Choroid plexus epithelial cell (primary cell): ENCODE measurements around the gene CHTF8.
A peak's percentile ranks its signal among the peaks of the same experiment; 100 is the strongest.

Experiments
- DNase-seq: peaks from one replicate; pipeline ENCODE4 v3.0.0-alpha.2; 2010; ENCODE audit warnings: low read depth
- H3K4me3 ChIP-seq: 2 replicates; pipeline ENCODE4 v1.5.1; 2011; ENCODE audit warnings: low read depth, mild to moderate bottlenecking, control low read depth, low read length, moderate library complexity
- TF ChIP-seq, protein P1 (sequence below): conservative IDR thresholded peaks from 2 replicates; pipeline ENCODE4 v1.5.1; 2011; ENCODE audit warnings: low read depth, mild to moderate bottlenecking, control low read depth, inconsistent platforms, low read length, moderate library complexity

The CHTF8 gene

DNA sequence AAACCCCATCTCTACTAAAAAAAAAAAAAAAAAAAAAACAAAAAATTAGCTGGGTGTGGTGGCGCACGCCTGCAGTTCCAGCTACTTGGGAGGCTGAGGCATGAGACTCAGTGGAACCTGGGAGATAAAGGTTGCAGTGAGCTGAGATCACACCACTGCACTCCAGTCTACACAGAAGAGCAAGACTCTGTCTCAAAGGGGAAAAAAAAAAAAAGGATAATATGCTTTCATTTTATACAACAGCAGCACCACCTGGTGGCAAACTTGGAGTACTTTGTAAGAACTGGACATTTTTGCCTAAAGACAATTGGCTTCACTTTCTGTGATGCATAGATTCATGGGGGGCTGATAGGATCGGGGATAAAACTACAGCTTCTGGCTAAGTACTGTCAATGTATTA is 8.5 kb downstream of the CHTF8 start:
- H3K4me3 ChIP-seq, result no peak overlapping the region
- peak; percentile 86 for DNase-seq
- TF ChIP-seq, protein P1, sequence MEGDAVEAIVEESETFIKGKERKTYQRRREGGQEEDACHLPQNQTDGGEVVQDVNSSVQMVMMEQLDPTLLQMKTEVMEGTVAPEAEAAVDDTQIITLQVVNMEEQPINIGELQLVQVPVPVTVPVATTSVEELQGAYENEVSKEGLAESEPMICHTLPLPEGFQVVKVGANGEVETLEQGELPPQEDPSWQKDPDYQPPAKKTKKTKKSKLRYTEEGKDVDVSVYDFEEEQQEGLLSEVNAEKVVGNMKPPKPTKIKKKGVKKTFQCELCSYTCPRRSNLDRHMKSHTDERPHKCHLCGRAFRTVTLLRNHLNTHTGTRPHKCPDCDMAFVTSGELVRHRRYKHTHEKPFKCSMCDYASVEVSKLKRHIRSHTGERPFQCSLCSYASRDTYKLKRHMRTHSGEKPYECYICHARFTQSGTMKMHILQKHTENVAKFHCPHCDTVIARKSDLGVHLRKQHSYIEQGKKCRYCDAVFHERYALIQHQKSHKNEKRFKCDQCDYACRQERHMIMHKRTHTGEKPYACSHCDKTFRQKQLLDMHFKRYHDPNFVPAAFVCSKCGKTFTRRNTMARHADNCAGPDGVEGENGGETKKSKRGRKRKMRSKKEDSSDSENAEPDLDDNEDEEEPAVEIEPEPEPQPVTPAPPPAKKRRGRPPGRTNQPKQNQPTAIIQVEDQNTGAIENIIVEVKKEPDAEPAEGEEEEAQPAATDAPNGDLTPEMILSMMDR, result peak; percentile 70

DNA sequence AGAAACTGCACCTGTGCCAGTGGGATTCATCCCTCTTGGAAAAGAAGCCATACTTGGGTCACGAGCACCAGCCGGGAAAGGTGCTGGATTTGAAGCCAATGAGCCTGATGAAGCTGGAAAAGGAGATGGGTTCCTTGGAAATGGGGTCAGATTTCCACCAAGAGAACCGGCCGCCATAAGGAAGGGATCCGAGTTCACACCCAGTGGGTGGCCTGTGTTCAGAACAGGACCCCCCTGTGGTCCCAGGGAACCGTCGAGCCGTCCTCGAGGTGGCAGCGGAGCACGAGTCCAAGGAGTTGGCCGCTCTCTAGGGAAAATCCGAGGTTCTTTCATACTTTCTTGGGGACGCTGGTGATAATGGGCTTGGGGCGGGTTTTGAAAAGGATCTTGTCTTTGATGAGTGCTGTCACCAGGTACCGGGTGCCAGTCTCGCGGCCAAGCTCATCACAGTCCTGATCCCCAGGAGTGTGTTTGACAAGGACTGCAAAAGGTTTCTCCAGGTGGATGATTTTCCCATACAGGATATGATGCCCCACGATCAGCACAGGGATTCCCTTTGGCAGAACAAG is 12.2 kb downstream of the CHTF8 start:
- H3K4me3 ChIP-seq, result no peak overlapping the region
- TF ChIP-seq, protein P1, result no peak
- no peak for DNase-seq

DNA sequence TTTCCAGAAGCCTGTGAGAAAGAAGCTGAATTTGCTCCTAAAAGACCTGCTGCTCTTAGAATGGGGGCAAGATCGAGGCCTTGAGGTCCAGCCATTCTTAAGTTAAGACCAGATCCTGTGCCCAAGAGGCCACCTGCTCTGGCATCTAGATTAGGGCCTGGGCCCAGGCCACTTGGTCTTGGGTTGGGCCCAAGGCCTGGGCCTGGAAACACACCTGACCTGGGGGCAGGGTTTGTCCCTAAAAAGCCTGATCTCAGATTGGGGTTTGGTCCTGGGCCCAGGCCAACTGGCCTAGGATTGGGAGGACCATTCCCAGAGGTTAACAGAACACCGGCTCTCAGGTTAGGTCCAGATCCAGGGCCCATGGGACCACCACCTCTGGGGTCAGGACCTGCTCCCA is 12.9 kb downstream of the CHTF8 start:
- no peak for DNase-seq
- TF ChIP-seq, protein P1, result no peak
- H3K4me3 ChIP-seq, result no peak overlapping the region

DNA sequence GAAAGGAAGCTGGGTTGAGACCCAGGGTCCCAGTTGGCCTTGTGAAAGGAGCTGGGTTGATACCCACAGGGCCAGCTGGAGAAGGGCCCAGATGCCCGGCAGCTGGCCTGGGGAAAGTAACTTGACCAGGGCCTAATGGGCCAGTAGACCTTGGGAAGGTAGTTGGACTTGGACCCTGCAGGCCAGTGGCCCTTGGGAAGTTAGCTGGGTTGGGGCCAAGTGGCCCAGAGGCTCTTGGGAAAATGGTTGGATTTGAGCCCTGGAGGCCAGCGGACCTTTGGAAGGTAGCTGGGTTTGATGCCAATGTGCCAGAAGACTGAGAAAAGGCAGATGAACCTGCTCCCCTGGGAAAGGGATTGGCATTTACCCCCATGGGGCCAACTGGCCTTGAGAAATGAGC is 13.4 kb downstream of the CHTF8 start:
- H3K4me3 ChIP-seq, result no peak overlapping the region
- TF ChIP-seq, protein P1, result no peak

DNA sequence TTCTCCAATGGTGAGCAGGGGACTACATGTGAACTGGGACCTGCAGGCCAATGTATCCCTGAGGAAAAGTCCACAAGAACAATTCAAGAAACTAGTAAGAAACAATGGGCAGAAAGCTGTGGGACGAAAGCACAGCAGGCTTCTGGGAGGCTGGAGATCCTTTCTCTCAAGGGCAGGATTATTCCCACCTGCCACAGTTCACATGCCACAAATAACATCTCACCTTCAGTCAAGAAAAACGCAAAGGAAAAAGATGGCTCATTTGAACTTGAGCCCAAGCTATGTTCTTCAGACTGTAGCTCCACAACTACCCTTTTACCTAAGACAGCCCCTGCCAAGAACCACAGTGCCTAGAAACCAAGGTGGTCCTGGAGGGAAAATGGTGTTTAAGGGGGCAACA is 13.9 kb downstream of the CHTF8 start:
- H3K4me3 ChIP-seq, result no peak overlapping the region
- TF ChIP-seq, protein P1, result no peak
- no peak for DNase-seq

More for the DNA sequence above, 13.4 kb downstream of the CHTF8 start:
- DNase-seq, result no peak

DNA sequence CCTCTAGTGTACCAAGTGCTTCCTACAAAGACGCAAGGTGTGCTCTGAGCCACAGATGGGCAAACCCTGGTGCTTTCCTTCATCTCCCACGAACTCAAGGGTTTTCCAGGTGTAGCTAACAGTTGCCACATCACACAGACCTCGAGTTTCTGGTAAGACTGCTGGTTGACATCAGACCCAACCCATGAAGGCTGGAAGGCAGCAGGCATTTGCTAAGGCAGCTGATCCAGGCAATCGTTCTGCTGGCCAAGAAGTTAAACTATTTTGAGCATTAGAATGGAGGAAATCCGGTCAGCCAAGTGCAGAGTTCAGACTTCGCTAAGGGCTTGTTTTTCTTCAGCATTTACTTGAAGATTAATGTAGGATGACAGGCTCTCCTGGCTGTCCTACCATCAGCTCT is 15.5 kb downstream of the CHTF8 start:
- no peak for DNase-seq
- TF ChIP-seq, protein P1, result no peak
- H3K4me3 ChIP-seq, result no peak overlapping the region

DNA sequence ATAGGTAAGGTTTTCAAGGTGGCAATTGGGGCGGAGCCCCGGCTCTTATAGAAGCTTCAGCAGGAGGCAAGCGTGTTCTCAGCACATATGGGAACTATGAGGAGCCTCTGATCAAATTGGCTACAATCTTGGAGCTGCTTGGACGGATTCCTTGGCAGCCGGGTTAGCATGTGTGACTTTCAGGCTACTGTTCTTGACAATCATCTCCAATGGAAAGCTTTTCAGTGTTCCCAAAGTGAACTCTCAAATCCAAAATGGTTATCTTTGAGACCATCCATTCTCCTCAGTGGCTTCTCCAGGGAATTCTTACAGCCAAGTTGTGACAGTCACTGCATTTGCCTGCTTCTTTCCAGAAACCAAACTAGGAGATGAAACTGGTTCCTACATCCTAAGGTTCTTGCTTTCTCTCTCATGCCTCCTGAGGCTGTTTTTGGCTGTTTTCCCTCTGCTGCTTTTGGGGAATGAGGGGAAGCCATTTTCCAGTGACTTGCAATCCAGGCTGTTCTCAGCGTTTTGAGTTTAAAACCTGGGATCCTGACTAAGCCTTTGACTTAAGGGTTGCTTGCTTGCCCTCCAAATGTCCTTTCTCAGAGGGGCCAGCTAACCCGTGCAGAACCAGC is 16.0 kb downstream of the CHTF8 start:
- no peak for DNase-seq
- no peak overlapping the region for H3K4me3 ChIP-seq
- TF ChIP-seq, protein P1, result no peak
